ENCODE results near the gene ZNF514.
"Not testable (repeated sequence)": the region's sequence is repeated elsewhere in the genome, so short reads cannot be mapped to it uniquely, and the experiment has no call there.

ZNF514 gene

DNA sequence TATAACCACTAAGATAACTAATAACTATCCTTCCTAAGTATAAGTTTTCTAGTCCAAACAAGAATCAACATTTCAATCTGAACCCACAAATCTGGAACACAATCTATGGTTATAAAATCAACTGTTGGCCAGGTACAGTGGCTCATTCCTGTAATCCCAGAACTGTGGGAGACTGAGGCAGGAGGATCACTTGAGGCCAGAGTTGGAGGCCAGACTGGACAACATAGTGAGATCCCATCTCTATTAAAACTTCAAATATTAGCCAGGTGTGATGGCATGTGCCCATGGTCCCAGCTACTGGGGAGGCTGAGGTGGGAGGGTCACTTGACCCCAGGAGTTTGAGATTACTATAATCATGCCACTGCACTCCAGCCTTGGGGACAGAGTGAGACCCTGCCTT, 49.3 kb downstream of the ZNF514 start:
- TF ChIP-seq, protein P1, sequence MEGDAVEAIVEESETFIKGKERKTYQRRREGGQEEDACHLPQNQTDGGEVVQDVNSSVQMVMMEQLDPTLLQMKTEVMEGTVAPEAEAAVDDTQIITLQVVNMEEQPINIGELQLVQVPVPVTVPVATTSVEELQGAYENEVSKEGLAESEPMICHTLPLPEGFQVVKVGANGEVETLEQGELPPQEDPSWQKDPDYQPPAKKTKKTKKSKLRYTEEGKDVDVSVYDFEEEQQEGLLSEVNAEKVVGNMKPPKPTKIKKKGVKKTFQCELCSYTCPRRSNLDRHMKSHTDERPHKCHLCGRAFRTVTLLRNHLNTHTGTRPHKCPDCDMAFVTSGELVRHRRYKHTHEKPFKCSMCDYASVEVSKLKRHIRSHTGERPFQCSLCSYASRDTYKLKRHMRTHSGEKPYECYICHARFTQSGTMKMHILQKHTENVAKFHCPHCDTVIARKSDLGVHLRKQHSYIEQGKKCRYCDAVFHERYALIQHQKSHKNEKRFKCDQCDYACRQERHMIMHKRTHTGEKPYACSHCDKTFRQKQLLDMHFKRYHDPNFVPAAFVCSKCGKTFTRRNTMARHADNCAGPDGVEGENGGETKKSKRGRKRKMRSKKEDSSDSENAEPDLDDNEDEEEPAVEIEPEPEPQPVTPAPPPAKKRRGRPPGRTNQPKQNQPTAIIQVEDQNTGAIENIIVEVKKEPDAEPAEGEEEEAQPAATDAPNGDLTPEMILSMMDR (IDR thresholded peaks at IDR 0.05; ENCODE audit: low read depth, low read length, missing control alignments), result no peak

DNA sequence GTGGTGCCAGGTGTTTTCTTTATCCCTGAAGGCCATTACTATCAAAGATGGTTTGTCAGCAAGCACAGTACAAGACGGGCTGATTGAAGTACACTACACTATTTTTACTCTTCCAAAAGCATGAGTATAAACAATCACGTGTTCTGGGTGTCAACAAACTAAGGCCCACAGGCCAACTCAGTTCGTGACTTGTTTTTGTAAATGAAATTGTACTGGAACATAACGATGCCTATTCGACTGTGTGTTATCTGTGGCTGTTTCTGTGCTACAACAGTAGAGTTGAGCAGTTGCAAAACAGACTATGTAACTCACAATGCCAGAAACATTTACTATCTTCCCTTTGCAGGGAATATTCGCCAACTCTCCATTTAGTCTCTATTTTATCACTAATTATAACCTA, 50.4 kb downstream of the ZNF514 start:
- no peak overlapping the region for H3K4me3 ChIP-seq (ENCODE audit: low read depth, low read length)
- DNase-seq (ENCODE audit: low read depth), result no peak
- TF ChIP-seq, protein P1 (IDR thresholded peaks at IDR 0.05; ENCODE audit: low read depth, low read length, missing control alignments), result no peak

More for the DNA sequence above, 49.3 kb downstream of the ZNF514 start:
- H3K4me3 ChIP-seq (ENCODE audit: low read depth, low read length), result no peak overlapping the region
- no peak for DNase-seq (ENCODE audit: low read depth)

DNA sequence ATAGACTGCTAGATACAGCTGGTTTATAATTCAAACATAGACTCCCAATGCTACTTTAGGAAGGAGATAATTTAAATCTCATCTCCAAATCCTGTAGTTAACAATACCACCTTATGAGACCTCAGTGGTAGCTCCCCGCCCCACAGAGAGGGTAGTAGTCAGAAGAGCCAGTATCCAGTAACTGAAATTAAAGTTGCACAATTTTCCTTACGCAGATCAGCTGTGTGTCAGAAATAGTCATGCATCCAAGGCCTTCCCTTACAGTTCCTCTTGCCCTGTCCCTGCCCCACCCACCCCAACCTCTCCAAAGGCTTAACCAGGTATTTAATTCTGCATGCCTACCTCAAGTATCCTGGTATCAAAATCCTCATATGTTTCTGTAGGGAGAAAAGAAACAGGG, 53.6 kb downstream of the ZNF514 start:
- TF ChIP-seq, protein P1 (IDR thresholded peaks at IDR 0.05; ENCODE audit: low read depth, low read length, missing control alignments), result no peak
- no peak overlapping the region for H3K4me3 ChIP-seq (ENCODE audit: low read depth, low read length)
- DNase-seq (ENCODE audit: low read depth), result no peak

DNA sequence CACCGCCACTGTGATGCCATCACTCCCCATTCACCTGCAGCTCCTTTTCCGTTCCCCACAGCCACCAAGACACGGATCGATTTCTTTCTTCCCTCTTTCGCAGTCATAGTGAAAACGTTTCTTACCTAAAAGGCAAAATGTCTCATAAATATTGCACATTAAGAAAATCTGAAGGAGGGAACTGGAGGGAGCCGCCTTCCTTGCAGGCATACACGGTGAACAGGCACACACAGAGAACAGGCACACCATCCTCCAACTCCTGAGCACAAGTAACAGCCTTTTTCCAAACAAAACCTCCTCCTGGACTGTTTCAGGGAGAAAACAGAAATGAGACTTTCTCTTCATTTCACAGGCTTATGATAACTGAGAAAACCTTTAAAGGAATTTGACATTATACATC, 55.0 kb downstream of the ZNF514 start:
- TF ChIP-seq, protein P1 (IDR thresholded peaks at IDR 0.05; ENCODE audit: low read depth, low read length, missing control alignments), result no peak
- DNase-seq (ENCODE audit: low read depth), result no peak
- no peak overlapping the region for H3K4me3 ChIP-seq (ENCODE audit: low read depth, low read length)

DNA sequence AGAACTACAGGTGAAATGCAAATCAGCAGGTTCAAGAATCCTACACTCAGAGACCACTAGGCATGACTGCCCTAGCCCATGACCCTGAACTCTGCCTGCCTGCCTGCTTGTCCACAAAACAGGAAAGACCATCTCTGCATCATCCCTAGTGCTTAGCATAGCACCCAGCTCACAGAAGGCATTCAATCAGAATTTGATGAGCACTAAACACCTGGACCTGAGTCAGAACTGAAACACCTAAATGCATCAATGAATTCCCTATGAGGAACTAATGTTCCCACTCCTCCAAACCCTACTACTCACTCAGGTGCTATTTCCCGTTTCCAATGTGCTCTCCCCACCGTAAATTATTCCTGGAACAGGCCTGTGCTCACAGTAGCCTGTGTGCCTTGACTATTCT, 59.7 kb downstream of the ZNF514 start:
- DNase-seq (ENCODE audit: low read depth), result no peak
- no peak overlapping the region for H3K4me3 ChIP-seq (ENCODE audit: low read depth, low read length)
- TF ChIP-seq, protein P1 (IDR thresholded peaks at IDR 0.05; ENCODE audit: low read depth, low read length, missing control alignments), result no peak

DNA sequence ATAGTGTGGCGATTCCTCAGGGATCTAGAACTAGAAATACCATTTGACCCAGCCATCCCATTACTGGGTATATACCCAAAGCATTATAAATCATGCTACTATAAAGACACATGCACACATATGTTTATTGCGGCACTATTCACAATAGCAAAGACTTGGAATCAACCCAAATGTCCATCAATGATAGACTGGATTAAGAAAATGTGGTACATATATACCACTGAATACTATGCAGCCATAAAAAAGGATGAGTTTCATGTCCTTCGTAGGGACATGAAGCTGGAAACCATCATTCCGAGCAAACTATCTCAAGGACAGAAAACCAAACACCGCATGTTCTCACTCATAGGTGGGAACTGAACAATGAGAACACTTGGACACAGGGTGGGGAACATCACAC, 61.4 kb downstream of the ZNF514 start:
- not testable (repeated sequence) for H3K4me3 ChIP-seq (ENCODE audit: low read depth, low read length)

More for the DNA sequence above, 61.4 kb downstream of the ZNF514 start:
- DNase-seq (ENCODE audit: low read depth), result not testable (repeated sequence)

Measured in GM12864 (cell line).